GM12875 (cell line): ENCODE results near the gene ATP8B1.
"Not testable (repeated sequence)": the region's sequence is repeated elsewhere in the genome, so short reads cannot be mapped to it uniquely, and the experiment has no call there.

Source experiments
- H3K4me3 ChIP-seq: one replicate; pipeline ENCODE4 v1.5.1; 2011; ENCODE audit warnings: low read depth, low read length, control low read depth
- CTCF ChIP-seq: IDR thresholded peaks from 2 replicates; pipeline ENCODE4 v1.5.1; 2011; ENCODE audit warnings: low read depth, mild to moderate bottlenecking, control low read depth, inconsistent platforms, low read length, moderate library complexity, borderline replicate concordance; ENCODE audit not compliant: insufficient read depth

The ATP8B1 gene

GRCh38 chr18:57743008-57743407 is 60.1 kb downstream of the ATP8B1 start:
- no peak for TF ChIP-seq CTCF
- no peak overlapping the region for H3K4me3 ChIP-seq

- no peak for TF ChIP-seq CTCF
- H3K4me3 ChIP-seq, result no peak overlapping the region
These were observed 61.8 kb downstream of the ATP8B1 start for GRCh38 chr18:57741273-57741672.

GRCh38 chr18:57738078-57738477 is 65.0 kb downstream of the ATP8B1 start:
- H3K4me3 ChIP-seq, result no peak overlapping the region
- TF ChIP-seq CTCF, result no peak

- TF ChIP-seq CTCF, result no peak
These were observed 65.6 kb downstream of the ATP8B1 start for GRCh38 chr18:57737400-57738060.

GRCh38 chr18:57735042-57735441 is 68.1 kb downstream of the ATP8B1 start:
- not testable (repeated sequence) for H3K4me3 ChIP-seq

More at GRCh38 chr18:57737400-57738060, 65.6 kb downstream of the ATP8B1 start:
- H3K4me3 ChIP-seq, result no peak overlapping the region

GRCh38 chr18:57733861-57734260 is 69.3 kb downstream of the ATP8B1 start:
- no peak for TF ChIP-seq CTCF
- H3K4me3 ChIP-seq, result no peak overlapping the region

GRCh38 chr18:57730146-57730545 is 73.0 kb downstream of the ATP8B1 start:
- no peak overlapping the region for H3K4me3 ChIP-seq
- TF ChIP-seq CTCF, result no peak
